Frontal cortex (tissue), 4 donors: ENCODE results near the gene KCNQ1. TPM values are rescaled to one million over a fixed set of nuclear protein-coding genes. Genes with fewer than 3 reads are reported as not detected.

Experiments used
- DNase-seq, 2 donors: peaks; one replicate each; pipeline ENCODE4 v3.0.0; 2012; ENCODE audit warnings: low spot score in 2 of 2
- FAIRE-seq: peaks from 2 replicates; lab custom pipeline; 2012; peaks lifted over from hg19 to GRCh38; lab: Jason Lieb, UNC
- total RNA-seq: library from RNA; depleted of rRNA; stranded (reverse); fragments of >200 nt; gene quantifications from one replicate; pipeline ENCODE4 v1.2.3, GENCODE V29; 2014
- donor health status: control.
- donor health status: control.
- donor health status: control.

KCNQ1 gene
- total RNA-seq, 1 donor from 2014 or later: under 0.01 TPM

- FAIRE-seq: no peak
- no peak for DNase-seq
These were observed 236.8 kb downstream of the KCNQ1 start for GRCh38 chr11:2681408-2682145.

GRCh38 chr11:2683806-2684205, 239.0 kb downstream of the KCNQ1 start:
- no peak for FAIRE-seq

DNA sequence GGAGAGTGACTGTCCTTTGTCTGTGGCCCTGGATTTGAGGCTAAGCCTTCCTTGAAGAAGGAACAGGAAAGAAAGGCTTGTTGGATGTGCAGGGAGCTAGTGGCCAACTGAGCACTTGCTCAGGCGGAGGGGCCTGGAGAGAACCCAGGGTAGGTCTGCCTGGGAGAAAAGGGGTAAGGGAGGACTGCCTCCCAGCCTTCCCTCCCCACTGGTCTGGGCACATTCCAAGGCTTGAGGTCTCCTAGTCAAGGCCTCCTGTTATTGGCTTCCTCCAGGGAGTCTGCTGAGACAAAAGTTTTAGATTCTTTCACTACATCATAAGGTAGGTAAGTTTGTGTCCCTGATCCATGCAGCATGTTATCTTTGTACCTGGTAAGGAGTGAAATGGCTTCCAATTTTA, 239.8 kb downstream of the KCNQ1 start:
- DNase-seq (no peak), FAIRE-seq (no peak)

More at GRCh38 chr11:2683806-2684205, 239.0 kb downstream of the KCNQ1 start:
- DNase-seq: no peak

DNA sequence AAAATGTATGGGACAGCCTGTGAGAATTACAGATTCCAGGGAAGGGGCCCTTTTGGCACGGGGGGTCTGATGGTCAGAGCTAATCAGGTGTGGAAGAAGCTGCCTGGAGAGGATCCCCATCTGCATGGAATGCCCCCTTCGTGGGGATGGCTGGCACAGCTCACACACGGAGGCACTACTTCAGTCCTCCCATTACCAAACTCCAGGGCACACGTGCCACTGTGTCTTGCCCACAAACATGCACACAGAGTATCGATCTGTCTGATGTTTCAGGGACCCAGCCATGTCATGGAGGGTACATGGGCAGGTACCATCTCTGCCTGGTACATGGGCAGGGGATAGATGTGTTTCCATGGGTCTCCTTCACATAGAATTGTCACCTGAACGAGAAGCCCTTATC, 240.2 kb downstream of the KCNQ1 start:
- no peak for FAIRE-seq
- no peak for DNase-seq

DNA sequence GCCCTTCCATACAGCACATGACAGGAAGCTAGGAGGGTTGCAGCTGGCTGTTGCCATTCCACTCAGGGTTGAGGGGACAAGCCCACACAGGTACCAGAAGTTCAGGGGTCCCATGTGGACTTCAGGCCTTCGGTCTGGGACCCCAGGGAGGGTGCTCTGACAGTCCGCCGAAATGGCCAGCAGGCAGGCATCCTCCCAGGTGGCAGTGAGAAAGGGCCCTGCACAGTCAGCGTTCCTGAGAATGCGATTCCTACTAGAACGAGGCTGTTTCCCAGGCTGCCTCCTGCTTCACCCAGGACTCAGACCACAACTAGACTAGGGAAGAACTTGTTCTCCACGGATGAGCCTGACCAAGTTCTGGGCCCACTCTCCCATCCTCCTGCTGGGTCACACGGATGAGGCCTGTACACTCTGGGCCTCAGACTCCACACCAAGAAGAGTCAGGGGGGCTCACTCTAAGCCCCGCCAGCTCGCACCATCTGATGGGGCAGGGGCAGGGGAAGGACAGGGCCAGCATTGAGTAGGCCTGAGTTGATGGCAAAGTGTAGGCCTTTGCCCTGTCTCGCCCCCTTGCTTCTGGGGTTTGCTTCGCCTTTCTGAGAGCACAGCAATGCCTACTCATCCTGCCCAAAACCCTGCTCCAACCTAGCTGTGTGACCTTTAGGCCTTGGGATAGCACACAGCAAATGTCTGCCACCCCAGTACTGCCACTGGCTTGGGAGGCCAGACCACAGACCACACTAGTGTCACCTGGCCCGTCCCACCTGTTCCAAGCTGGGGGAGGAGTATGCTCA, 241.0 kb downstream of the KCNQ1 start:
- DNase-seq (no peak), FAIRE-seq (no peak)

- DNase-seq (no peak), FAIRE-seq (no peak)
These were observed 241.8 kb downstream of the KCNQ1 start for GRCh38 chr11:2686360-2687222.

DNA sequence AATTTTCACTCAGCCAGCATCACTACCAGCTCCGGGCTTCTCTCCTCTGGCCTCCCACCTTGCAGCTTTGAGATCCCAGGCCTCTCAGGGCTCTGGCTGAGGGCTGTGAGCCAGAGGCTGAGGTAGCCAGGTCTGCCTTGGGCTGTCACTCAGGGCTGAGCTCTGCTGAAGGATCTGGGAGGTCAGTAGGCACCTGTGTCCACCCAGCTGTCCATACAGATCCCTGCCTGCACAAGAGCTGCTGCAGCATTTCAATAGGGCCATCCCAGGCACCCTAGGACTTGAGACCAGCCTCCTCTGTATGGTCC, 242.4 kb downstream of the KCNQ1 start:
- DNase-seq (no peak), FAIRE-seq (no peak)

DNA sequence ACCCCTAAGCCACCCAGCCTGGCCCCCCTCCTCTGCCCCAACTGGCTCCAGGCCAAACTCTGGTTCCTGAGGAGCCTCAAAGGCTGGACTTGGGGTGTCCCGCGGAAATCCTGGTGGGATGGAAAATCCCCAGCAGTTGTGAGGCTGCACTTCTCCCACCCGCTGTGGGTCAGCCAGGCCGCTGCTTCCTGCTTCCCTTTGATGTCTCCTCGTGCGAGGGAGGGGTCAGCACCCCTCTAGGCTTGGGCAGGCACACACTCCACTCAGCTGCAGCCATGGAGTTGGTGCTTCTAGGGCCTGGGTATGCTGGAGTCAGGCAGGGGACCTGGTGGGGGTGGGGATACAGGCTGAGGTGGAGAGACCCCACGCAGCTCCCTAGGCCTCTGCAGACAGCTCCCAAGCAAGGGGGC, 243.0 kb downstream of the KCNQ1 start:
- DNase-seq: no peak
- no peak for FAIRE-seq

DNA sequence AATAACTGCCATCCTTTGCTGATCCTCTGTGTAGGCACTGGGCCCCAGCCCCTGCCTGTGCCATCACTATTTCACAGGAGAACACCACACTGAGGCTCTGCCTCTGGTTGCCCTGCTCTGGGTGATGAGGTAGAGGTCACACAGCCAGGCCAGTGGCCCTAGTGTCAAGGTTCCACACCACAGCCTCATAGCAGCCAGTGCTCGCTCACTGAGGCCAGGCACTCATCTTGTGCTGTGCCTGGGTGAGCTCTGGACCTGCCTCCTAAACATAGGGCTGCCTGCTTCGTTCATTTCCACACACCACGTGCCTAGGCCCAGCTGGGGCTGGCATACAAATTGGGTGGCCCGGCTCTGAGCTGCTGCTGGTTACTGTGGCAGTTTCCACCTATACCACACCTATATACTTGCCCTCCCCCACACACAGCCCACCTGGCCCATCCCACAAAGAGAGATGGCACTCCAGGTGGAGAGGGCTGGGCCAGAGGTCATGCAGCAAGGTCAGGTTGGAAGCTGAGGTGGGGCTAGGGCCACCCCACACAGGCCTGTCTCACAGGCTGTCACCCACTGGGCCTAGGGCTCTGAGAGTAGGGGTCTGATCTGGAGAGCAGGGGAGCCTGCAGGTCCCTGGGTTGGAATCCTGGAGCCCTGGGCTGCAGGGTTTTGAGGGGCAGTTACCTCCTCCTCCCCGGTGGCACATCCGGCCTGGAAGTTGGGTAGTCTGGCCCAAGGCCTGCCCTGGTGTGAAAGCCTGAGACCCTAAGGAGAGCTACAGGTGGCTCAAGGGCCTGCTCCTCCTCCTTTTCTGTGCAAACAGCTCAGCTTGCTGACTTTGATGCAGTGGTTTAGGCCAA, 243.8 kb downstream of the KCNQ1 start:
- DNase-seq (no peak), FAIRE-seq (no peak)

- DNase-seq (no peak), FAIRE-seq (no peak)
These were observed 245.1 kb downstream of the KCNQ1 start for GRCh38 chr11:2689651-2690575.

DNA sequence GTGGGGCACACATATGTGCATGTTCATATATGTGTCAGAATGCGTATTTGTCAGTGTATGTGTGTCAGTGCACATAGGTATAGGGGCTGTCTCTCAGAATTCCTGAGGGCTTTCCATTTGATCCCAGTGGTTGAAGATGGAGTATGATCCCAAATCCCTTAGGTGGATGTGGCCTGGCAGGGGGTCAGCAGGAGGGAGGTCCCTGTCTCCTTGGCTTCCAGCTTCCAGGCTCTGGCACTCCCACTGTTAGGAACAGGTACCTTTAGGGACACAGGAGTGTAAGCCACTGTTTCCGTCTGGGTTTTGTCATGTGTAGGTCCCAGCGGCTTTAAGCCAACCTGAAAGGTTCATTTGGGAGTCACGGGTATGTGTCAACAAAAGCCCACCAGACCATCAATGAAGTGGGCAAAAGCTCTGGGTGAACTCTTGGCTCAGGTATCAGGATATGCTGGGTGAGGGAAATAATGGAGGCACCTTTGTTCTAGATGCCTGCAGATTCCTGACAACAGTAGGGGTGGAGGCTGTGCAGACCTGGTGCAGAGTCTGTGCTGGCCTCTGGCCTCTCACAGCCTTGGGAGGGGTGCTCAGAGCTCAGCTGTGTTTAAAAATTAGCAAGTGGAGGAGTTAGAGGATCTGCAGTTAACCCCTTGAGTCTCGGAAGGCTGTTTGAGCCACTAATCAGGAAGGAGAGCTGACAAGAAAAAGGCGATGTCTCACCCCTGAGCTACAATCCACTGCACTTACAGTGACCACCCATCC, 246.0 kb downstream of the KCNQ1 start:
- FAIRE-seq (no peak), DNase-seq (no peak)

DNA sequence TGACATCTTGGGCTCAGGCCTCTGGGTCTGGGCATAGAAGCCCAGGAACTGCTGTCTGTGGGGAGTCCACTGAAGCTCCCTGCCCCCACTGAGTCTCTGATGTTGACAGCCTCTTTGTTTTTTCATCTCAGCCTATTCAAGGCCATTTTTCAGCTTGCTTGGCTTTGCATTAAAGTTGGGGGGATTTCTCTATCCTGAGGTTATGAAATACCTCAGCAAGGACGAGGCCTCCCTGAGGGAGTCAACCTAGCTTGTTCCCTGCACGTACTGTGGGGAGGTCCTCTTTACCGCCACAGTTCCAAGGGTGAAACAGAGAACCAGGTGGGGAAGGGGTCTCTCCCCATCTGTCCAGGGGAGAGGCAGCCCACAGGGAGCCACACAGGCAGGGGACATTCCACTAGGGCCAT, 246.6 kb downstream of the KCNQ1 start:
- FAIRE-seq: no peak

DNA sequence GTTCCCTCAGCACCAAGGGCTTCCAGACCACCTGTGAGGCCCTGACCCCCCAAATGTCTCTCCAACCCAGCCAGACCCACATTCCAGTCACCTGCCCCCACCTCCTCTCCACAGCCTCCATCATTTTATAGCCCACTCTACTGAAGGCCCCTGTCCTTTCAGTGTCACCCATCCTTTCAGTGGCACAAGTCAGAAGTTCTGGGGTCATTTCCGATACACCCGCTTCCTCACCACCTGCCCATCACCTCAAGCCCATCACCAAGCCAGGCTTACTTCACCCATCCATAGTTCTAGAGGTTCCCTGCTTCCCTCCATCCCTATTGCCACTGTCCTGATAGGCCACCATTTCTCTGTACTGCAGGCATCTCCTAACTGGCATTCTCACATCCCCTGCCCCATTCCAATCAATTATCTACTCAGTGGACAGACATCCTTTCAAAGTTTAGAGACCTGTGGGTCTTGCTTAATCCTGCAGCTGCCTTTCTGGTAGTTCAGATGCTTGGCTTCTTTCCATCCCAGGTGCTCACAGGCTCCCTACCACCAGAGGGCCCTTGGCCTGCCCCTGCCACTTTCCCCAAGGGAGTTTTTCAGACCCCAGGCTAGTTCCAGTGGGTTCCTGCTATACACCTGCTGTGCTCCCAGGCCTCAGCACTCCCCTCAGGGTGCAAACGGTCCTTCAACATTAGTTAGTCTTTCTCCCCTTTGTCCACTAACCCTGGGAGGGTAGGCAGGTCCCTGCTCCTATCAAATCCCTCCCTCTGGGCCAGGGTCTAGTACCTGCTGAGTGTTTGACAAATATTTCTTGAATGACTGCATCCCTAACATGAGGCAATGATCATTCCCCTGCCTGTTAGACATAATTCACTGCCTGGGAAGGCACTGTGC, 247.4 kb downstream of the KCNQ1 start:
- DNase-seq: no peak
- no peak for FAIRE-seq

More for the DNA sequence above, 246.6 kb downstream of the KCNQ1 start:
- DNase-seq: no peak

DNA sequence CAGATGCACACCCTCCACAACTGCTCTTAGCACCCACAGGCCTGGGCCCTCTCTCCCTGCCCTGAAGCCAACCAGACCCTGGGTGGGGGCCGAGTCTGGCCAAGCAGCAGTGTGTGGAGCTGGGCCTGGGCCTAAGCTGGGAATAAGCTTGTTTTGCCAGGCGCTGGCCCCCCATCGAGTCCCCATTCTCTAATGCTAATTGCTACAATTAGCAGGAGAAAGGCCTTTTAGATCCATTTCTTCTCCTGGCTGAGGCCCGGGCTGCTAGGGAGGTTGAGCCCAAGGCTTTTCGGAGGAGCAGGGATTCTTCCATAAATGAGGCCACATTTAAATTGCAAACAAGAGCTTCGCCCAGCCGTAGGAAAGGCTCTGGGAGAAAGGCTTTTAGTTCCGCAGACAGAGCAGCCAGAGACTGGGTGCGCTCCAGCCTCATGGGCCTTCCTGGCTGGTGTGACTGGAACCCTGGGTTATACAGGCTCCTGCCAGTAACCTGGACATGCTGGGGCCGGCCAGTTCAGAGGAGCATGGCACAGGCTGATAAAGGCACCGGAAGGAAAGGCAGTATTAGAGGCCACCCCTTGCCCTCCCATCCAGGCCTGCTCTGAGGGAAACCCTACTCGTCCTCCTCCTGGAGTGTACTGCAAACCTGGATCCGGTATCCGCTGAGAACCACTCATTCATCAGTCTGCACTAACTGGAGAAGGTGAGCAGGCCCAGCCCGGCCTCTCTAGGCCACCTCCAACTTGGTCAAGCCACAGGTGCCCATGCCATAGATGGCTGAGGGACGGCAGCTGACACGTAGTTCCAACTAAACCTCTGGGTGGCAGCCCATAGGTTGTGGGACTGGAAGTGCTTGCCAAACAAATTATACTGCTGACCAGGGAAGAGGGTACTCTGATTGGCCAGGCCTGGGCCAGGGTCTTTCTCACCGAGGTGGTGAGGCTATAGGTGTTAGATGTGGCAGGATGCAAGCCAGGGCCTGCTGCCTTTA, 248.8 kb downstream of the KCNQ1 start:
- DNase-seq (no peak), FAIRE-seq (no peak)

- FAIRE-seq (no peak), DNase-seq (no peak)
These were observed 249.7 kb downstream of the KCNQ1 start for GRCh38 chr11:2694495-2694894.
